ENCODE results near the gene FRMD3.

DNA sequence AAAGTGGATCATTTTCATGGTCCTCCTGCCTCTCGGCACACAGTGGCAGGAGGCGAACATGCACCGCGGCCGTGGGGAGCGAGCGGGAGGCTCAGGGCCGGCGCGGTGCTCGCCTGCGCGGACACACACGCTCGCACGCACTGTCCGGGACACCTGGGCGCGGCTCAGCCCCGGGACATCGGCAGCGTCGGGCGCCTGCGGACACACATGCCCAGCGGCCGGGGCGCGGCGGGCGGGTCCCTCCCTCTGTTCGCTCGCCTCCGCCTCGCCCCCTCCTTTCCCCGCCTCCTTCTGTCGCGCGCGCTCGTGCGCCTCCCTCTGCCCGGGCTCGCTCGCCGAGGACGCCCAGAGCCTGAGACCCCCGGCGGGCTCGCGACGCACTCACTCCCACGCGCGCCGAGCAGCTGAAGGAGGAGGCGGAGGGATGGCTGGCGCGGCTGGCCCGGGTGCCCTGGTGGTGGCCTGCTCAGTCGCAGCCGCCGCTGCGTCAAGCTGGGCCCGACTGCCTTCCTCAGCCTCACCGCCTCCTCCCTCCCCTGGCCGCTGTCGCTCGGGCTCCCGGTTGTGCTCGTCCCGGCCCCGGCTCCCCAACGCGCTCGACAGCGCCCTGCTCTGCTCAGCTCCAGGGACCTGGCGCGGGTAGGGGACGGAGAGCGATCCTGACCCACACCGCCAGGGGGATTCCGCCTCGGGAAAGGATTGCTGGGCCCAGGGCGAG is at the start of gene FRMD3:
- TF ChIP-seq, protein P1, sequence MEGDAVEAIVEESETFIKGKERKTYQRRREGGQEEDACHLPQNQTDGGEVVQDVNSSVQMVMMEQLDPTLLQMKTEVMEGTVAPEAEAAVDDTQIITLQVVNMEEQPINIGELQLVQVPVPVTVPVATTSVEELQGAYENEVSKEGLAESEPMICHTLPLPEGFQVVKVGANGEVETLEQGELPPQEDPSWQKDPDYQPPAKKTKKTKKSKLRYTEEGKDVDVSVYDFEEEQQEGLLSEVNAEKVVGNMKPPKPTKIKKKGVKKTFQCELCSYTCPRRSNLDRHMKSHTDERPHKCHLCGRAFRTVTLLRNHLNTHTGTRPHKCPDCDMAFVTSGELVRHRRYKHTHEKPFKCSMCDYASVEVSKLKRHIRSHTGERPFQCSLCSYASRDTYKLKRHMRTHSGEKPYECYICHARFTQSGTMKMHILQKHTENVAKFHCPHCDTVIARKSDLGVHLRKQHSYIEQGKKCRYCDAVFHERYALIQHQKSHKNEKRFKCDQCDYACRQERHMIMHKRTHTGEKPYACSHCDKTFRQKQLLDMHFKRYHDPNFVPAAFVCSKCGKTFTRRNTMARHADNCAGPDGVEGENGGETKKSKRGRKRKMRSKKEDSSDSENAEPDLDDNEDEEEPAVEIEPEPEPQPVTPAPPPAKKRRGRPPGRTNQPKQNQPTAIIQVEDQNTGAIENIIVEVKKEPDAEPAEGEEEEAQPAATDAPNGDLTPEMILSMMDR (IDR thresholded peaks at IDR 0.05), result peak; percentile 42 to 56 (median 48)
- no peak for TF ChIP-seq POLR2A (IDR thresholded peaks at IDR 0.05)
